GM10266 (cell line): ENCODE results near the gene MACF1.

Source experiments
- DNase-seq: peaks from one replicate; pipeline ENCODE4 v3.0.0; 2012; ENCODE audit errors: extremely low spot score
- TF ChIP-seq, protein P1 (sequence below): IDR thresholded peaks from 2 replicates; pipeline ENCODE4 v1.5.1; 2012; ENCODE audit warnings: mild to moderate bottlenecking, low read depth; ENCODE audit not compliant: control insufficient read depth, insufficient read depth; ENCODE audit errors: missing control alignments

Gene MACF1

DNA sequence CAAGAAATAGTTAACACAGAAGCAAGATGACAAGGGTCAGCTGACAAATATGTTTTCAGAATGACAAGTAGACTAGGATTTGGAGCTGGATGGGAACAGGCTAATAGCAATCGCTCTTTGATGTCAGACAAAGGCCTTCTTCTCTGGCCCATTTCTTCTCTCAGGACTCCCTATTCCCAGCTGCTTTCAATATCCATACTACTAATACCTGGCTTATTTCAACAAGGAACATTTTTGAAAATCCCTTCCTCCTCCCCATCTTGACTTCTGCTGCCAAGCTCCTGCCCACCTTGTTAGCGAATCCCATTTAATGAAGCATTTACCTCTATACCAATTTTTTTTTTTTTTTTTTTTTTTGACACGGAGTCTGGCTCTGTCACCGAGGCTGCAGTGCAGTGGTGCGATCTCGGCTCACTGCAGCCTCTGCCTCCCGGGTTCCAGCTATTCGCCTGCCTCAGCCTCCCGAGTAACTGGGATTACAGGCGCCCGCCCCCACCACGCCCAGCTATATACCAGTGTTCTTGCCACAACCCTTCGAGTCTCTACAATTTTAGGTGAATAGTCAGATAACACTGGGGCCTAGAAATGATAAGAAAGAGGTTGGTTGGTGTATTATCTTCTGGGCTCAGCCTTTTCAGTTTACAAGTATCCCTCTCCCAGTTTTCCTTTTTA lies 68.4 kb downstream of the MACF1 start:
- TF ChIP-seq, protein P1, sequence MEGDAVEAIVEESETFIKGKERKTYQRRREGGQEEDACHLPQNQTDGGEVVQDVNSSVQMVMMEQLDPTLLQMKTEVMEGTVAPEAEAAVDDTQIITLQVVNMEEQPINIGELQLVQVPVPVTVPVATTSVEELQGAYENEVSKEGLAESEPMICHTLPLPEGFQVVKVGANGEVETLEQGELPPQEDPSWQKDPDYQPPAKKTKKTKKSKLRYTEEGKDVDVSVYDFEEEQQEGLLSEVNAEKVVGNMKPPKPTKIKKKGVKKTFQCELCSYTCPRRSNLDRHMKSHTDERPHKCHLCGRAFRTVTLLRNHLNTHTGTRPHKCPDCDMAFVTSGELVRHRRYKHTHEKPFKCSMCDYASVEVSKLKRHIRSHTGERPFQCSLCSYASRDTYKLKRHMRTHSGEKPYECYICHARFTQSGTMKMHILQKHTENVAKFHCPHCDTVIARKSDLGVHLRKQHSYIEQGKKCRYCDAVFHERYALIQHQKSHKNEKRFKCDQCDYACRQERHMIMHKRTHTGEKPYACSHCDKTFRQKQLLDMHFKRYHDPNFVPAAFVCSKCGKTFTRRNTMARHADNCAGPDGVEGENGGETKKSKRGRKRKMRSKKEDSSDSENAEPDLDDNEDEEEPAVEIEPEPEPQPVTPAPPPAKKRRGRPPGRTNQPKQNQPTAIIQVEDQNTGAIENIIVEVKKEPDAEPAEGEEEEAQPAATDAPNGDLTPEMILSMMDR, result no peak
- no peak for DNase-seq

- no peak for DNase-seq
- TF ChIP-seq, protein P1, result no peak
Observed at GRCh38 chr1:39275836-39276507, 71.5 kb downstream of the MACF1 start.

DNA sequence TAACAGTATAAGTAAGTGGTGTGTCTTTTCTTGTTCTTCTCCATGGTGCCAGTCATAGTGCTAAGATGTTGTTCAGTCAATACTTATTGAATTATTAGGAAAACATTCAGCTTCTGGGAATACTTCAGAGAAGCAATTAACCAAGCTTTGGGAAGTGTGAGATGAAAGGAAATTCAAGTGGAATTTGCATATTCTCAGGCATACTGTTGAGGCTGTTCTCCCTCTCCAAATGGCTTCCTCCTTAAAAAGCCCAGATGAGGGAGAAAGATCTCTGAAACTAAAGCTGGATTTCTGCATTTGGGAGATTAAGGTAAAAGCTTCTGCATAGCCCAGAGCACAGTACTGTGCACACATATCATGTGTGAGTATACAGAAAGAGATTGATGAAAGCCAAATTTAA lies 73.4 kb downstream of the MACF1 start:
- DNase-seq, result no peak
- TF ChIP-seq, protein P1, result no peak

- TF ChIP-seq, protein P1, result no peak
- no peak for DNase-seq
Observed at GRCh38 chr1:39282537-39283216, 78.2 kb downstream of the MACF1 start.

GRCh38 chr1:39283858-39284257 lies 79.4 kb downstream of the MACF1 start:
- no peak for DNase-seq
- TF ChIP-seq, protein P1, result no peak

- no peak for DNase-seq
- TF ChIP-seq, protein P1, result no peak
Observed at GRCh38 chr1:39287541-39287940, 83.0 kb downstream of the MACF1 start.
